Mesendoderm (in vitro differentiated cells): Measurements from ENCODE around the gene COL4A2.

Experiments used
- DNase-seq: peaks from one replicate; pipeline ENCODE4 v3.0.0; 2013
- H2AK5ac ChIP-seq: 2 replicates; pipeline ENCODE4 v1.6.1; 2013; ENCODE audit warnings: low read length, inconsistent platforms
- H2BK120ac ChIP-seq: 2 replicates; pipeline ENCODE4 v1.6.1; 2013; ENCODE audit warnings: low read depth, mild to moderate bottlenecking, low read length, moderate library complexity, mixed read lengths
- H2BK15ac ChIP-seq: replicated peaks from 2 replicates; pipeline ENCODE4 v1.6.1; 2013; ENCODE audit warnings: low read depth, mild to moderate bottlenecking, moderate library complexity
- H2BK5ac ChIP-seq: 2 replicates; pipeline ENCODE4 v1.6.1; 2013; ENCODE audit warnings: low read length, inconsistent platforms
- H3K18ac ChIP-seq: 2 replicates; pipeline ENCODE4 v1.6.1; 2013; ENCODE audit warnings: mild to moderate bottlenecking, low read length, mixed read lengths
- H3K23ac ChIP-seq: one replicate; pipeline ENCODE4 v1.6.1; 2013; ENCODE audit warnings: low read length
- H3K27ac ChIP-seq: 2 replicates; pipeline ENCODE4 v1.5.1; 2013; ENCODE audit warnings: low read depth, mild to moderate bottlenecking, inconsistent platforms, low read length, moderate library complexity
- H3K27me3 ChIP-seq: 2 replicates; pipeline ENCODE4 v1.6.1; 2013; ENCODE audit warnings: low read length, control low read depth, mild to moderate bottlenecking, inconsistent platforms; ENCODE audit not compliant: insufficient read depth, poor library complexity
- H3K36me3 ChIP-seq: 2 replicates; pipeline ENCODE4 v1.6.1; 2013; ENCODE audit warnings: low read length, inconsistent platforms; ENCODE audit not compliant: control insufficient read depth, insufficient read depth
- H3K4ac ChIP-seq: one replicate; pipeline ENCODE4 v1.6.1; 2013; ENCODE audit warnings: low read depth, mild to moderate bottlenecking, low read length, moderate library complexity
- H3K4me1 ChIP-seq: 2 replicates; pipeline ENCODE4 v1.6.1; 2013; ENCODE audit warnings: low read depth, low read length, inconsistent platforms; ENCODE audit not compliant: control insufficient read depth
- H3K4me2 ChIP-seq: 2 replicates; pipeline ENCODE4 v1.6.1; 2013; ENCODE audit warnings: low read length
- H3K4me3 ChIP-seq: 2 replicates; pipeline ENCODE4 v1.5.1; 2013; ENCODE audit warnings: mild to moderate bottlenecking, low read length
- H3K56ac ChIP-seq: one replicate; pipeline ENCODE4 v1.6.1; 2013; ENCODE audit warnings: low read length
- H3K79me1 ChIP-seq: 2 replicates; pipeline ENCODE4 v1.6.1; 2013; ENCODE audit warnings: low read length, inconsistent platforms
- H3K79me2 ChIP-seq: 2 replicates; pipeline ENCODE4 v1.6.1; 2013; ENCODE audit warnings: mild to moderate bottlenecking, low read length; ENCODE audit not compliant: control insufficient read depth, insufficient read depth
- H3K9ac ChIP-seq: 2 replicates; pipeline ENCODE4 v1.6.1; 2013; ENCODE audit warnings: low read length, inconsistent platforms
- H4K5ac ChIP-seq: one replicate; pipeline ENCODE4 v1.6.1; 2013; ENCODE audit warnings: low read length
- H4K8ac ChIP-seq: one replicate; pipeline ENCODE4 v1.6.1; 2013; ENCODE audit warnings: low read depth, mild to moderate bottlenecking, control low read depth, low read length, moderate library complexity
- WGBS: extraction: QIAGEN DNeasy Blood & Tissue Kit; methylation state at CpG from one replicate; pipeline ENCODE4 v1.1.7; 2013; ENCODE audit warnings: low lambda C conversion rate, missing lambda C conversion rate; ENCODE audit not compliant: insufficient coverage; ENCODE audit errors: extremely low coverage; 5-methylcytosine and 5-hydroxymethylcytosine counted together

Gene COL4A2

DNA sequence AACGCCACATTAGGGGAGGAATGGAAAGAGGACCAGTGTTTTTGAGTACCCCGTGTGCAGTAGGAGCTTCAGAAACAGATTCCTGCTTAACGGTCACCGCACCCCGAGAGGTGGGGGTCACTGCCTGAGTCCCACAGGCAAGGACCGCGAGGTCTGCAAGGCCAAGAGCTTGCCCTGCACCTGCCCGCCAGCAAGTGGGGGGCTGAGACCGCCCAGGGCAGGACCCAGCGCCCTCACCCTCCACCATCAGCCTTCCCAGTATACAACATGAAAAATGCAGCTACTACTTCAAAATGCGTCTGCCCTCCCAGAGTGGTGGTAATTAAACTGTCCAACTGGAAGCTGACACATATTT lies 45.0 kb upstream of the COL4A2 start:
- no peak for DNase-seq
- Histone ChIP-seq H3K36me3 (no peaks in the 10 kb centered on the region), H3K4me2 (no peak overlapping the region), H3K4me1 (peaks cover 13% of the 10 kb centered on the region), H2BK120ac (no peak overlapping the region), H4K5ac (no peak overlapping the region), H2BK5ac (no peak overlapping the region), H3K9ac (no peak overlapping the region), H4K8ac (no peak overlapping the region), H3K79me2 (no peaks in the 10 kb centered on the region), H2AK5ac (no peak overlapping the region), H3K27ac (no peak overlapping the region), H3K23ac (no peak overlapping the region), H3K56ac (peak overlapping the region; percentile 34), H3K27me3 (no peaks in the 10 kb centered on the region), H3K4ac (no peak overlapping the region), H3K79me1 (peaks cover 10% of the 10 kb centered on the region), H3K18ac (no peak overlapping the region), H2BK15ac (no peak overlapping the region), H3K4me3 (no peak overlapping the region)
- no CpG with 5 or more reads among the region's 11 CpGs for WGBS

DNA sequence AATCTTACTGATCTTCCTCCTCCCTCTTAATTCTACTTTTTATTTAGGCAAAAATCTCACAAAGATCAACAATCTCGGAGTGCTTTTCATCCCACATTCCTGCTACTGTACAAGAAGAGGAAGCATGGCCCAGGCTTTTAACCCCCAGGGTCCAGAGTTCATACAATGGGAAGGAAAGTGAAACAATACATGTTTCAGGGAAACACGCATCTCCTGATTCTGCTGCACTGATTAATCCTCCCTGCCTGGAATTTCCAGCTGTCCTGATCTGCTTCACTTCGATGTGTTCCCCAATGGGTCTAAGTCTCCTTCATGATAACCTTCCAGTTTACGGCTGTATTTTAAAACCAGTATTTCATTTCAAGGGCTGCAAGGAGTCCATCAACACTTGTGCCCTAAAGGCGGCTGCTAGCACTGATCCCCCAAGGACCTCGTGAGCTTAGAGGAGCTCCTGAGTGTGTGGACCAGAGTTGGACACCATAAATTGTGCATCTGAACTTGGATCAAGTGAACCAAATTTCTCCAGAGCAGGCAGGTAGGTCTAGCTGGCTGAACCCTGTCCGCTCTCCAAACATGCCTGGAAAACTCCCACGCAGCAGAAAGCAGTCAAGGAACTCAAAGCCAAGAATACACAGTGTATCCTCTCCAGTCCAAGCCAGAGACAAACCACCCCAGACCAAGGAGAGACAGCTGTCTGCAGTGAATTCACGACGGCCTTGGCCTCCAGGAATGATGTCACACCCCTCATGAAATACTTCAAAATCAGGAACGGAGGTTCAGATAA lies 44.4 kb upstream of the COL4A2 start:
- Histone ChIP-seq H3K4me2 (no peak overlapping the region), H3K4ac (no peak overlapping the region), H4K5ac (no peak overlapping the region), H3K4me3 (no peak overlapping the region), H3K27ac (no peak overlapping the region), H4K8ac (no peak overlapping the region), H3K23ac (peak overlapping the region; percentile 74), H3K4me1 (peaks cover 15% of the 10 kb centered on the region), H2AK5ac (no peak overlapping the region), H3K27me3 (no peaks in the 10 kb centered on the region), H2BK5ac (no peak overlapping the region), H3K56ac (peak overlapping the region; percentile 22), H2BK15ac (no peak overlapping the region), H2BK120ac (no peak overlapping the region), H3K36me3 (no peaks in the 10 kb centered on the region), H3K79me2 (no peaks in the 10 kb centered on the region), H3K18ac (no peak overlapping the region), H3K9ac (no peak overlapping the region), H3K79me1 (peaks cover 8% of the 10 kb centered on the region)
- no peak for DNase-seq
- WGBS = no CpG with 5 or more reads among the region's 11 CpGs

DNA sequence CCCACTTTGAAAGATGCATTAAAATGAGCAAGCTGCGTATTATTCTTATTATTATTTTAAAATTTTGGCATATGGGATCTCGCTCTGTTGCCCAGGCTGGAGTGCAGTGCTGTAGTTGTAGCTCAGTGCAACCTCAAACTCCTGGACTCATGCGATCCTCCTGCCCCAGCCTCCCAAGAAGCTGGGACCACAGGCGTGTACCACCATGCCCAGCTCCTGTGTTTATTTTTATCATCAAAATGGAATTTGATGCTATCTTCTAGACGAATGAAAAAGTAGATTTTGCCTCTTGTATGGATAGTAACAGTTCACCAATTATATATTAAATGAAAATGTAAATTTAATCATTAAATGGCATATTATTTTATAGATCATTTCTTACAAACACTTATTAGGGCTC lies 43.7 kb upstream of the COL4A2 start:
- WGBS = no CpG with 5 or more reads among the region's 5 CpGs
- Histone ChIP-seq H2BK15ac (no peak overlapping the region), H3K4me2 (no peak overlapping the region), H3K4me3 (no peak overlapping the region), H2BK120ac (no peak overlapping the region), H3K36me3 (no peaks in the 10 kb centered on the region), H3K56ac (no peak overlapping the region), H4K5ac (no peak overlapping the region), H3K79me1 (peaks cover 11% of the 10 kb centered on the region), H3K4ac (no peak overlapping the region), H3K79me2 (no peaks in the 10 kb centered on the region), H3K4me1 (peaks cover 15% of the 10 kb centered on the region), H3K27me3 (no peaks in the 10 kb centered on the region), H2AK5ac (no peak overlapping the region), H3K23ac (no peak overlapping the region), H3K27ac (no peak overlapping the region), H3K9ac (no peak overlapping the region), H2BK5ac (no peak overlapping the region), H4K8ac (no peak overlapping the region), H3K18ac (no peak overlapping the region)
- no peak for DNase-seq

DNA sequence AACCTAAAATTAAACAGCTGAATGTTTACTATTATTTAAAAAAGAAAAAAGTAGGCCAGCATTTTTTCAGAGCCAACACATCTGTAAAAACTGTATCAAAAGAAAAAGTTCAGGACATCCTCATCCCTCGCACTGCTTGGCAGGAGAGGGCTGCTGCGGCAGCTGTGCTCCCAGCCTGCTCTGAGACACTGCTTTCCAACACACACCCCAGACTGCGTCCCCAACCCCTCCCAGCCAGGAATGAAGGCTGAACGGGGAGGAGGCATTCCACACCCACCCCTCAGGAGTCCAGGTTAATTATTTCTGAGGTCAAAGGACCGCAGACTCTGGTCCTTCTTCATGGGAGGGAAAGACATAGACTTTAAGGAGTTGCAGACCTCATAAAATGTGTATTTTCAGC lies 43.2 kb upstream of the COL4A2 start:
- H3K4me2 ChIP-seq = no peak overlapping the region
- H3K79me1 ChIP-seq = peaks cover 11% of the 10 kb centered on the region
- no peak overlapping the region for H4K5ac ChIP-seq
- no peaks in the 10 kb centered on the region for H3K27me3 ChIP-seq
- no peaks in the 10 kb centered on the region for H3K36me3 ChIP-seq
- no peak overlapping the region for H2AK5ac ChIP-seq
- H2BK5ac ChIP-seq = no peak overlapping the region
- no peak overlapping the region for H3K18ac ChIP-seq
- no CpG with 5 or more reads among the region's 5 CpGs for WGBS
- peaks cover 15% of the 10 kb centered on the region for H3K4me1 ChIP-seq
- no peak overlapping the region for H3K23ac ChIP-seq
- H3K27ac ChIP-seq = no peak overlapping the region
- H3K56ac ChIP-seq = no peak overlapping the region
- no peak overlapping the region for H2BK120ac ChIP-seq
- H3K4me3 ChIP-seq = no peak overlapping the region
- H4K8ac ChIP-seq = no peak overlapping the region
- DNase-seq = peak; percentile 23
- no peaks in the 10 kb centered on the region for H3K79me2 ChIP-seq
- H3K4ac ChIP-seq = no peak overlapping the region
- no peak overlapping the region for H3K9ac ChIP-seq
- no peak overlapping the region for H2BK15ac ChIP-seq

DNA sequence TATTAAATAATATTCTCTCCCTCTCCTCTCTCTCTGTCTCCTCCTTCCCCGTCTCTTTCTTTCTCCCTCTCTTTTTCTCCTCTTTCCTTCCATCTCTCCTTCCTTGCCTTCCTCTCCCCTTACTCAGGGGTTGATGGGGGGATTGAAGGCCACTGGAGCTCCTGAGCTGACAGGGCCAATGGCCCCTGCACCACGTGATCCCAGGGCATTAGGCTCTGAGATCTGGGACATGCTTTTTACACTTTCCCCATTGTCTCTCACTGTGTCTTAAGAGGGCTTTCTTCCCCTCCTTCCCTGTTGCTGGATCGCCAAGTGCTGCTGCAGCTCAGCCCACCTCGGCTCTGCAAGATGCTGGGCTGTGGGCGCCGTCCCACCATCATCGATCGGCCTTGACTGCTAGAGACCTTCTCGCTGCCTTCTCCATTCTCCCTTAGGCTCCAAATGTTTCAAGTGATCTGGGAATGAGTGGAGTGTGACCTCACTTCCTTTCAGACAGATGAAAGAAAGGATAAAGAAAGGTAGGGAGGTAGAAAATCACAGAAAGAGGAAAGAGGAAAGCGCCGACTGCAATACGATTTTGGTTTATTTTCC lies 42.3 kb upstream of the COL4A2 start:
- no peaks in the 10 kb centered on the region for H3K27me3 ChIP-seq
- H3K4me2 ChIP-seq = no peak overlapping the region
- no peak overlapping the region for H3K23ac ChIP-seq
- DNase-seq = peak; percentile 28
- no peak overlapping the region for H4K8ac ChIP-seq
- H2AK5ac ChIP-seq = peak overlapping the region; percentile 59
- H2BK120ac ChIP-seq = no peak overlapping the region
- no peaks in the 10 kb centered on the region for H3K36me3 ChIP-seq
- H4K5ac ChIP-seq = no peak overlapping the region
- H3K4me1 ChIP-seq = peaks cover 15% of the 10 kb centered on the region
- H3K79me1 ChIP-seq = peaks cover 11% of the 10 kb centered on the region
- no peak overlapping the region for H3K27ac ChIP-seq
- H3K9ac ChIP-seq = no peak overlapping the region
- H3K79me2 ChIP-seq = no peaks in the 10 kb centered on the region
- H3K4ac ChIP-seq = no peak overlapping the region
- H2BK5ac ChIP-seq = no peak overlapping the region
- H3K56ac ChIP-seq = peak overlapping the region; percentile 44
- H2BK15ac ChIP-seq = no peak overlapping the region
- no peak overlapping the region for H3K4me3 ChIP-seq
- WGBS = no CpG with 5 or more reads among the region's 12 CpGs
- no peak overlapping the region for H3K18ac ChIP-seq

DNA sequence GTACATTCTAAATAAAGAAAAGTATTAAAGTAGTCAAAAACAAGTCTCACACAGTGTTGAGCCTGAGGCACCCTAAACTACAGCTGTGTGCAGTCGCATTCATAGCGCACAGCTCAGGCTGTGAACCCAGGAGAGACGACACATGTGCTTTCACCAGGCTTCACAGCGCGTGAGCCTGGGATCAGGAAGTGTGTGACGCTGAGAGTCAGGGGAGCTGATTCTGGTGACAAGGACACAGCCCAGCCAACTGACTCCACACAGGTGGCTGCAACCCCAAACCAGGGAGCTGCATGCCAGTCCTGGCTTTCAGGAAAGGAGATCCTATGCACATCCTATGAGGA lies 41.8 kb upstream of the COL4A2 start:
- DNase-seq = no peak
- Histone ChIP-seq H3K4me1 (peaks cover 15% of the 10 kb centered on the region), H3K79me1 (peaks cover 13% of the 10 kb centered on the region), H3K36me3 (no peaks in the 10 kb centered on the region), H3K4me3 (no peak overlapping the region), H2BK120ac (no peak overlapping the region), H4K5ac (no peak overlapping the region), H4K8ac (no peak overlapping the region), H3K4me2 (no peak overlapping the region), H3K79me2 (no peaks in the 10 kb centered on the region), H2BK15ac (no peak overlapping the region), H3K23ac (no peak overlapping the region), H3K56ac (no peak overlapping the region), H2AK5ac (no peak overlapping the region), H3K18ac (no peak overlapping the region), H3K9ac (no peak overlapping the region), H3K27me3 (no peaks in the 10 kb centered on the region), H3K4ac (no peak overlapping the region), H3K27ac (no peak overlapping the region), H2BK5ac (no peak overlapping the region)
- WGBS = no CpG with 5 or more reads among the region's 6 CpGs
